Cardiac fibroblast (primary cell): ENCODE data around the gene ESRRA.
"Not testable (repeated sequence)": the region's sequence is repeated elsewhere in the genome, so short reads cannot be mapped to it uniquely, and the experiment has no call there.

ENCODE experiments used
- DNase-seq, 2 donors: peaks; one replicate each; pipeline versions ENCODE4 v3.0.0 to v3.0.0-alpha.2; 2010; ENCODE audit warnings: low read depth in 2 of 2
- H3K4me3 ChIP-seq, 2 donors: replicated peaks in 1 of 2; 1 replicate in 1 of 2; 2 replicates in 1 of 2; pipeline ENCODE4 v1.5.1; 2011; ENCODE audit warnings: low read depth in 2 of 2, low read length in 2 of 2, mild to moderate bottlenecking in 2 of 2, moderate library complexity in 1 of 2
- CTCF ChIP-seq: IDR thresholded peaks from one replicate; pipeline ENCODE4 v1.5.1; 2011; ENCODE audit warnings: low read depth, mild to moderate bottlenecking, low read length, inconsistent platforms

ESRRA gene

DNA sequence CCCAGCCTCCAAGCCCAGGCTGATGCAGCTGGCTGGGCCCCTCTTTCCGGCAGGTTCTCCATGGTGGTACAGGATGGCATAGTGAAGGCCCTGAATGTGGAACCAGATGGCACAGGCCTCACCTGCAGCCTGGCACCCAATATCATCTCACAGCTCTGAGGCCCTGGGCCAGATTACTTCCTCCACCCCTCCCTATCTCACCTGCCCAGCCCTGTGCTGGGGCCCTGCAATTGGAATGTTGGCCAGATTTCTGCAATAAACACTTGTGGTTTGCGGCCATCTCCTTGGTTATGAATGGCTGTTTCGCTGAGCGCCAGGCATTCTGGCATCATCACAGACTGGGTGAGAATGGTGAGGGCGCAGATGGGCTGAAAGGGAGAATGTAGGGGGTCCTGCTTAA lies 16.2 kb downstream of the ESRRA start:
- TF ChIP-seq CTCF: no peak
- DNase-seq: no peak
- H3K4me3 ChIP-seq: no peak overlapping the region

DNA sequence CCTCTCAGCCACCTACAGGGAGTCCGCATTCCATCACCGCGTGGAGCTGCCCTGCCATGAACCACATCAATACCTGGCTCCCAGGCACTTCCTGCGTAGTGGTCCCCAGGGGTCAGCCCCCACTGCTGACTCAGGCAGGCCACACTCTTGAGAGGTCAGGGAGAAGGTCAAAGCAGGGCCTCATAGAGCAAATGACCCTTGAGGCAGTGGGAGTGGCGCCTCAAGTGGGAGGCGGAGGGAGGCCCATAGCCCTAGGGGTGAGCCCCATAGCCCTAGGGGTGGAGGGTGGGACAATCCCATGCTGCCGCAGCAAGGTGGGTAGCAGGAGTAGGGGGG lies 17.6 kb downstream of the ESRRA start:
- no peak for TF ChIP-seq CTCF
- H3K4me3 ChIP-seq: no peak overlapping the region
- DNase-seq: no peak

DNA sequence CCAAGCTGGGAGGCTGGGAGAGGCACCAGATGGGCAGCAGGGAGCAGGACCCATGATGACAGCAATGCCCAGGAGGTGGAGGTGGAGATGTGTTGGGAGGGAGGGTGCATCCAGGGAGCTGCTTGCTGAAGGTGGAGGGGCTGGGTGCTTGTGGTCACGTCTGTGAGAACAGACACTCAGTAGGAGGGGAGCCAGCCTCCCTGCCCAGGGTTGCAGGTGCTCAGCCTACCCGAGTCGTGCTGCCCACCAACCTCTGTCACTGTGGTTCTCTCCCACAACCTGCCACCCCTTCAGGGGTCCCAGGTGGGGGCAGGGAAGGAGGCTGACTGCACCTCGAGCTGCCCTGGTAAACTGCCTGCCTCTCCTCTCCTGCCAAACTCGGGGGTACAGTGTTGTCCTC lies 18.0 kb downstream of the ESRRA start:
- DNase-seq: no peak
- no peak for TF ChIP-seq CTCF
- no peak overlapping the region for H3K4me3 ChIP-seq

DNA sequence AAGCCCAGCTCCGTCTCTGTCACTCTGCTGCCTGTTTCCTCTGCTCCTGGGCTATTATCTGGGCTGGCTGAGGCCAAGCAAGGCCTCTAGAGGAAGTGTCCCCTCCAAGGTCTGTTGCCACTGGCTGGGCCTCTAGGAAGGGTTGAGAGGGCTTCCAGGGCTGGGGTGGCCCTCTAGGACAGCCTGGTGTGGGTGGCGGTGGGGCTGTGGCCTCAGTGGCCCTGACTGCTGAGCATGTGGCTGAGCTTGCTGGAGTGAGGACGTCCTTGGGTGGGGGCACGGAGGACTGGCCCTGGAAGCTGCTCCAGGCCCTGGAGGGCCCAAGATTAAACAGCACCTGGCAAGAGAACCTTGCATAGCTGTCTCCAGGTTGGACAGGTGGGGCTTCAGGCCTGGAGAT lies 18.7 kb downstream of the ESRRA start:
- not testable (repeated sequence) for H3K4me3 ChIP-seq, DNase-seq

DNA sequence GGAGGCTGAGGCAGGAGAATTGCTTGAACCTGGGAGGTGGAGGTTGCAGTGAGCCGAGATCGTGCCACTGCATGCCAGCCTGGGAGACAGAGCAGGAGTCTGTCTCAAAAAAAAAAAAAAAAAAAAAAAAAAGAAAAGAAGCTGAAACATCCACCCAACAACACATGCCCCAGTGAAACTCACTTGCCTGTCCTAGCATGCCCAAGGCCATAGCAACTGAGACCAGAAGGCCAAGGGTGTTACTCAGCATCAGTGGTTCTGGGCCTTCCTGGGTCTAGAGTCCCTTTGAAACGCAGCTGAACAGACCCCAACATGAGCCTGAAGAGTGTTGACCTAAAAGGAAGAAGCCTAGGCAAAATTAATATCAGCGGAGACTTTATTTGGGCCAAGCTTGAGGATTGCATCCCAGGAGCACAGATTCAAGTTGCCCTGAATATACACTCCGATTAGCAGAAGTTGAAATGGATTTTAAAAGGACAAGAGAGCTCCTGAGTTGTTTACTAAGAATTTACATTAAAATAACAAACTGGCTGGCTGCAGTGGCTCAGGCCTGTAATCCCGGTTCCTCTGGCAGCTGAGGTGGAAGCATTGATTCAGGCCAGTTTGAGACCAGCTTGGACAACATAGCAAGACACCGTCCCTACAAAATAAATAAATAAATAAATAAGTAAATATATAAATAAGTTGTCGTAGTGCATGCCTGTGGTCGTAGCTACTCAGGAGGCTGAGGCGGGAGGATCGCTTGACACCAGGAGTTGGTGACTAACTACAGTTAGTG lies 19.6 kb downstream of the ESRRA start:
- H3K4me3 ChIP-seq: no peak overlapping the region
- TF ChIP-seq CTCF: no peak
- DNase-seq: no peak

DNA sequence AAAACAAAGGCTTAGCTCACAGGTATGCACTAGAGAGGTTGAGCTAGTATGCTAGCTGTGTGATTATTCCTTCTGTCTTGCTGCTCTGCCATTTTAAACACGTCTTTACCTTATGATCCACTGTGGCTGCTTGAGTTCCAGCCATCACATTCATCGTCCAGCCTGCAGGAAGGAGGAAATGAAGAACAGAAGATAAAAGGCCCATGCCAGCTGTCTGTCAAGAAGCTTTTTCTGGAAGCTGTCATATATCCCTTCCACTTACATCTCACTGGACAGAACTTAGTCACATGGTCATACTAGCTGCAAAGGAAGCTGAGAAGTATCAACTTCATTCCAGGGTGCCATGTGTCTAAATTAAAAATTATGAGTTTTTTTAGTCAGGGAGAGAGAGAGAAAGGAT lies 22.1 kb downstream of the ESRRA start:
- TF ChIP-seq CTCF: no peak
- DNase-seq: no peak
- H3K4me3 ChIP-seq: no peak overlapping the region

GRCh38 chr11:64327993-64328392 lies 22.7 kb downstream of the ESRRA start:
- no peak for TF ChIP-seq CTCF
- H3K4me3 ChIP-seq: no peak overlapping the region
- no peak for DNase-seq
